GM18517 (cell line): Measurements from ENCODE around the gene SNRNP25.
"Not testable (repeated sequence)": the region's sequence is repeated elsewhere in the genome, so short reads cannot be mapped to it uniquely, and the experiment has no call there.

Experiments used
- ATAC-seq: cut with Tn5 transposase; IDR thresholded peaks from one replicate; pipeline ENCODE4 v1.9.1; 2021; ENCODE audit warnings: mild to moderate bottlenecking, moderate library complexity; ENCODE audit not compliant: unreplicated experiment

SNRNP25 gene

DNA sequence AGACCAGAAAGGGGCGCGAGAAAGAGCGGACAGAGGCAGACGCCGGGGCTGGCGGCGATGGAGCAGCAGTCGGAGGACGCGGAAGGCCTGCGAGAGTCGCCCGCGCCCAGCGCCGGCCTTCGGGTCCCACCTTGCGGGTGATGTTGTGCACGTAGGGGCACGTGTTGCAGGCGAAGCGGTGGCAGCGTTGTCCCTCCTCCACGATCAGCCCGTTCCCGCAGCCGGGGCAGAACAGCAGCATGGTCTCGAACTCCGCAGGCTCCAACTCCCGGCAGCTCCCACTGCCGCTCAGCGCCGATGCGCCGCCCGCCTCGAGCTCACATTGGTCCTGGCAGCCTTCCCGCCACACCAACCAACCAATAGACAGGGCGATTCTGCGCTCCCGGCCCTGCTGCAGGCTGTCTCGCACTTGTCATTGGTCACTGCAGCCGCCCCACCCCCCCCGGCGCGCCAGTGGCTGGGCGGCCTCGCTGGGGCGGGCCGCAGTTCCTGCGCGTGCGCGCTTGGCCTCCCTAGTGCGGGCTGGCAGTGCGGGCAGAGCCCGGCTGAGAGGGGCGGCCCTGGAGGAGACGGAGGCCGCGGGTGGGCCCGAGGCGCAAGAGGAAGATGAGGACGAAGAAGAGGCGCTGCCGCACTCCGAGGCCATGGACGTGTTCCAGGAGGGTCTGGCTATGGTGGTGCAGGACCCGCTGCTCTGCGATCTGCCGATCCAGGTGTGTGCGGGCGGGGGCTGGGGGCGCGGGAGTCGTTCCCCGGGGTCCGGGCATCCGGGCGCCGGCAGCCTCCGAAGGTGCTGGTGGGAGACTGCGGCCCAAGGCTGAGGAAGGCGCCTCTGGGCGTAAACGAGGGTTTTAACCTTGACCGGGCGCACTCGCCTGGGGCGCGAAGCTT is at the start of gene SNRNP25, which contains the start of gene POLR3K:
TSS of gene SNRNP25 (plus strand) at position 483 of the 891 bp plus-strand sequence. CDS start at position 672, 189 bp downstream.
TSS of gene POLR3K (minus strand) at position 263 of the 891 bp plus-strand sequence. CDS start at position 241, 22 bp downstream.
- ATAC-seq, result peak; percentile 90

DNA sequence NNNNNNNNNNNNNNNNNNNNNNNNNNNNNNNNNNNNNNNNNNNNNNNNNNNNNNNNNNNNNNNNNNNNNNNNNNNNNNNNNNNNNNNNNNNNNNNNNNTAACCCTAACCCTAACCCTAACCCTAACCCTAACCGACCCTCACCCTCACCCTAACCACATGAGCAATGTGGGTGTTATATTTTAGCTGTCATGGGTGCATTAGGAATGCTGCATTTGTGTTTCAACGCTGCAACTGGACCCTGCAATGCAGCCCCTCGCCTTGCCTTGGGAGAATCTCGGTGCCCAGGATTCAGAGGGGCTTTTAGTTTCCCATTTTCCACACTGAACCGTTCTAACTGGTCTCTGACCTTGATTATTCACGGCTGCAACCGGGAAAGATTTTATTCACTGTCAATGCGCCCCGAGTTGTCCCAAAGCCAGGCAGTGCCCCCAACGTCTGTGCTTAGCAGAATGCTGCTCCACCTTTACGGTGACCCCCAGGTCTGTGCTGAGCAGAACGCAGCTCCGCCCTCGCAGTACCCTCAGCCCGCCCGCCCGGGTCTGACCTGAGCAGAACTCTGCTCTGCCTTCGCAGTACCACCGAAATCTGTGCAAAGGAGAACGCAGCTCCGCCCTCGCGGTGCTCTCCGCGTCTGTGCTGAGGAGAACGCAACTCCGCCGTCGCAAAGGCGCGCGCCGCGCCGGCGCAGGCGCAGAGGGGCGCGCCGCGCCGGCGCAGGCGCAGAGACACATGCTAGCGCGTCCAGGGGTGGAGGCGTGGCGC is 43.5 kb upstream of the SNRNP25 start:
- no peak for ATAC-seq

DNA sequence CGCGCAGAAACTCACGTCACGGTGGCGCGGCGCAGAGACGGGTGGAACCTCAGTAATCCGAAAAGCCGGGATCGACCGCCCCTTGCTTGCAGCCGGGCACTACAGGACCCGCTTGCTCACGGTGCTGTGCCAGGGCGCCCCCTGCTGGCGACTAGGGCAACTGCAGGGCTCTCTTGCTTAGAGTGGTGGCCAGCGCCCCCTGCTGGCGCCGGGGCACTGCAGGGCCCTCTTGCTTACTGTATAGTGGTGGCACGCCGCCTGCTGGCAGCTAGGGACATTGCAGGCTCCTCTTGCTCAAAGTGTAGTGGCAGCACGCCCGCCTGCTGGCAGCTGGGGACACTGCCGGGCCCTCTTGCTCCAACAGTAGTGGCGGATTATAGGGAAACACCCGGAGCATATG is 42.9 kb upstream of the SNRNP25 start:
- ATAC-seq, result not testable (repeated sequence)

DNA sequence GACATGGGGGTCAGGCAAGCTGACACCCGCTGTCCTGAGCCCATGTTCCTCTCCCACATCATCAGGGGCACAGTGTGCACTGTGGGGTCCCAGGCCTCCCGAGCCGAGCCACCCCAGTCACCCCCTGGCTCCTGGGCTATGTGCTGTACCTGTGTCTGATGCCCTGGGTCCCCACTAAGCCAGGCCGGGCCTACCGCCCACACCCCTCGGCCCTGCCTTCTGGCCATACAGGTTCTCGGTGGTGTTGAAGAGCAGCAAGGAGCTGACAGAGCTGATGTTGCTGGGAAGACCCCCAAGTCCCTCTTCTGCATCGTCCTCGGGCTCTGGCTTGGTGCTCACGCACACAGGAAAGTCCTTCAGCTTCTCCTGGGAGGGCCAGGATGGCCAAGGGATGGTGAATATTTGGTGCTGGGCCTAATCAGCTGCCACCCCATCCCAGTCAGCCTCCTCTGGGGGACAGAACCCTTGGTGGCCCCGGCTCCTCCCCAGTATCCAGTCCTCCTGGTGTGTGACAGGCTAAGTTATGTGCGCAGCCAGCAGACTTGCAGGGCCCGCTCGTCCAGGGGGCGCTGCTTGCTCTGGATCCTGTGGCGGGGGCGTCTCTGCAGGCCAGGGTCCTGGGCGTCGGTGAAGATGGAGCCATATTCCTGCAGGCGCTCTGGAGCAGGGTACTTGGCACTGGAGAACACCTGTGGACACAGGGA is 36.4 kb upstream of the SNRNP25 start:
- not testable (repeated sequence) for ATAC-seq

DNA sequence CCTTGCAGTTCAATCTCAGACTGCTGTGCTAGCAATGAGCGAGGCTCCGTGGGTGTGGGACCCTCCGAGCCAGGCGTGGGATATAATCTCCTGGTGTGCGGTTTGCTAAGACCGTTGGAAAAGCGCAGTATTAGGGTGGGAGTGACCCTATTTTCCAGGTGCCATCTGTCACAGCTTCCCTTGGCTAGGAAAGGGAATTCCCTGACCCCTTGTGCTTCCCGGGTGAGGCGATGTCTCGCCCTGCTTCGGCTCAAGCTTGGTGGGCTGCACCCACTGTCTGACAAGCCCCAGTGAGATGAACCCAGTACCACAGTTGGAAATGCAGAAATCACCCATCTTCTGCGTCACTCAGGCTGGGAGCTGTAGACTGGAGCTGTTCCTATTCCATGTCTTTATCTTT is 32.7 kb upstream of the SNRNP25 start:
- not testable (repeated sequence) for ATAC-seq

DNA sequence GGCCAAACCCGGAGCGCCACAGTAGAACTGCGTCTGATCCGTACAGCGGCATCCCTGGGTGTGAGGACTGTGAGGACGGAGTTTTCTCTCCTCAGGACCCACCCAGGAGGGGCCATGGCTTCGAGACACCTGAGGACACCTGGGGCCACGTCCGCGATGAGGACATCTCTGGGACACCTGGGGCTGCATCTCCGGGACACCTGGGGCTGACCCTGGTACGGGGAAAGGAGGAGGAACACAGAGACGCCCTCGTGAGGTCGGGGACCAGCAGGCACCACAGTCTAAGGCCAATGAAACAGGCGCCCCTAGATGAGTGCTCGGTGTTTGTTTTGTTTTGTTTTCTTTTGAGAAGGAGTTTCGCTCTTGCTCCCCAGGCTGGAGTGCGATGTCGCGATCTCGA is 29.5 kb upstream of the SNRNP25 start:
- ATAC-seq, result not testable (repeated sequence)

DNA sequence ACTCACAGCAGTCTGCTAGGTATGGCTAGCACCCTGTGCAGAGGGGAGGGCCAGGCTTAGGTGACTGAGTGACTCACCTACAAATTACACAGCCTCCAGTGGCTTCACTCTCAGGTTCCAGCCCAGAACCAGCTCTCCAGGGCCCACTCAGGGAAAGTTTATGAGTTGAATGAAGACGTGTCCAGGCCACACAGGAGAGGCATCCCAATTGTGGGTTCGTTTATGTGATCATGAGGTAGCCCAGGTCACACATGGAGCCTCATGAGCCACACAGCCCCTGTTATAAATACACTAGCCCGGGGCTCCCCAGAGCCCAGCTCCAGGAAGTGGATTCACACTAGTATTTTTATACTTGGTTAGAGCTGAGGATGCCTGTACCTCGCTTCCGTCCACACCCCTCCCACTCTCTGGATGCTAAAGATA is 27.7 kb upstream of the SNRNP25 start:
- not testable (repeated sequence) for ATAC-seq

DNA sequence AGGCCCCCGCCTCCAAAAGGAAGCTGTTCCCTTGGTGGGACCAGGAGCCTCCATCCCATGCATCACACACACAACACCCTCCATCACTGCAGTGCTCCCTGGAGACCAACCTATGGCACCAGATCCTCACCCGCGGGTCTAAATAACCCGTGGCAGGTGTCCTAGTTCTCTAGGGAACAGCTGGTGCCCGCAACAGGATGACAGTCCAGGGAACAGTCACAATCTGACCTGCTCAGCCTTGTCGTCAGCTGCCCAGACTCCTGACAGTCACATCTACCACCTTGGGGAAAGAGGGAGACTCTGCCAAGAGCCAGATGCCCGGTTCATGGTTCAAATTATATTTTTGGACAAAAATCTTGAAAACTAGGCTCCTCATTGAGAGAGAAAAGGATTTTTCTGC is 23.0 kb upstream of the SNRNP25 start:
- ATAC-seq, result not testable (repeated sequence)

DNA sequence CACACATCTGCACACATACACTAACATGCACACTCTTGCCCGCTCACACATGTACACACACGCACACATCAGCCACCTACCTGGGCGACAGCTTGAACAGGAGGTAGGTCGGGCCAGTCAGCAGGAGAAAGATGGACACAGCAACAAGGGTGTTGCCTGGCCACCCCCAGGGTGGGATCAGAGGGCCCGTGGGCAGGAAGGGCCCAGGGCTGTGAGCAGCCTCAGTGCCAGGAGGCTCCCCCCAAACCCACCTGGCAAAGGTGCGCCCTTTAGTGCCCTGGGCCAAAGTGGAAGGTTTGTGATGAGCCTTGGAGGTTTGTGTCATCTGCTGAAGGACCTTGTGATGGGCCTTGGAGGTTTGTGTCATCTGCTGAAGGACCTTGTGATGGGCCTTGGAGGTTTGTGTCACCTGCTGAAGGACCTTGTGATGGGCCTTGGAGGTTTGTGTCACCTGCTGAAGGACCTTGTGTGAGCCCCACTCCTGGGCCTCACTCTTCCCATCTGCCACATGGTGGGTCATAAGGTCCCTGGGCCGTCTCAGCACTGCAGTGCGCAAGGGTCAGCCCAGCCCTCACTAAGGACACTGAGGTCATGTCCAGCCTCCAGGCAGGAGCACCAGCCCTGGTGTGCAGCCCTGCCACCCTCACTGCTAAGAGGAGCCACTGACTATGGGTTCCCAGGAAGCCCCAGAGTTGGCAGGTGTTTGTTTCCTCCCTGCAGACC is 20.3 kb upstream of the SNRNP25 start:
- not testable (repeated sequence) for ATAC-seq

DNA sequence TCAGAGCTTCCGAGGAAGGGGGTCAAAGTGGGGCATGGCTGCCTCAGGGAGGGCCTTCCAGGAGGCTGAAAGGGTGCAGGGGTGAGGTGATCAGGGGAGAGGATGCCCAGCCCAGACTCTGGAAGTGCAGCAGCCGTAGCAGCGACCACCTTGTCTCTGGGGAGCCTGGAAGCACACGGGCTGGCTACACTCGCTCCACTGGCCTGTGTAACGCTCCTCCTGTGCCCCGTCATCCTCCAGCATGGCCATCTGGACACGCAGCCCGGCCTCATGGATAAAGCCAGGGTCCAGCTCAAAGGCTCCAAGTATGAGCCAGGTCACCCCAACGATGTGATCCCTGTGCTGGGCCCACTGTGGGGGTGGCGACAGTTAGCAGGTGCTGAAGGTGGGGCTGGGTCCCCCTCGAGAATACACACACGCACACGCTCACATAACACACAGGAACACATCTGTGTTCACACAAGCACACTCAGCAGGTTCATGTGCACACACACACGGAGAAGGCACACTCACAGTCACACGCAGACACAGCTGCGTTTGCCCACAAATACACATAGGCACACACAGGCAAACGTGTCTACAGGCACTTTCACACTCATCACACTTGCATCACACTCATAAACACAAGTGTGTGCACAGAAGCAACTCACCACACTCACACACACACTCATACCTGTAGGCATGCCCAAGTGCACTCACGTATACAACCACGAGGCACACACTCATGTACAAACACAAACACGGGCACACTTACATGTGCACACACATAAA is 19.6 kb upstream of the SNRNP25 start:
- ATAC-seq, result no peak

DNA sequence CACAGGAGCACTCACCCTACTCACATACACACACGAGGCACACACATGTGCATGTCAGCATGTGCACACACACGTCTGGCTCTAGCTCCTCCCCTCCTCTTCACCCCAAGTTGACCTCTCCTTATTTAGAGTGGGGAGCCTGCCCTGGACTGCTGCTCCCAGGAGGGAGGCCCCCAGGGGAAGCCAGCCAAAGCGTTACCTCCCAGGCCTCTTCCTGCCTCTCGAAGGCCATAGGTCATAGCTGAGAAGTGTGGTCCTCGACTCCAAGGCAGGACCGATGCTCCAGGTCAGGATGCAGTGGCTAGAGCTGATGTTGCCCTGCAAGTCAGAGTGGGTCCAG is 19.0 kb upstream of the SNRNP25 start:
- no peak for ATAC-seq

DNA sequence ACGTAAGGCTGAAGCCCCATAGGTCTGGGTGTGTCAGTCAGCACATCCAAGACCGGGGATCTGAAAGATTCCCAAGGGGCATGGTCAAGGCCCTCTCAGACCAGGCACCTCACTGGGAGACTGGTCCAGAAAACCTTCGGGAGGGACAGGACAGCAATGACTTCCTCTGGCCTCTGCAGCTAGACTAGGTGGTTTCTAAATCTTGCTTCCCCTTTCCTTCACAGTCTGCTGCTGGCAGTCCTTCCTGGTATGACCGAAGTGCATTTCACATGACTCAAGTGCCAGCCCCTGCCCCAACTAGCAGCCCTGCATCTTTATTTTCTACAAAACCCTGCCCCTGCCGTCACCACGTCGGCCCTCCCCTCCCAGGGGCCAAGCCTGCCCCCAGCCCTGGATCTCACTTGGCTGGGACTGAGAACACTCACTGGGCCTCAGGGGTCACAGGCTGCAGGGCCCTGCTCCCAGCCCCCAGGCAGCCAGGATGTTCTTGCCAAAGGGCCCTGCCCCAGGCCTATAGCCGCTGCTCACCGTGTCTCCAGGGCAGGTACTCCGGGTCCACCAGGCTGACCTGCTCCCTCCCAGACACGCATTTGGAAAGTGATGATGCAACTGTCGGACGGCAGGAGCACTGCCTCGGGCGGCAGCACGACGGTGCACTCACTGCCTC is 18.5 kb upstream of the SNRNP25 start:
- ATAC-seq, result no peak

DNA sequence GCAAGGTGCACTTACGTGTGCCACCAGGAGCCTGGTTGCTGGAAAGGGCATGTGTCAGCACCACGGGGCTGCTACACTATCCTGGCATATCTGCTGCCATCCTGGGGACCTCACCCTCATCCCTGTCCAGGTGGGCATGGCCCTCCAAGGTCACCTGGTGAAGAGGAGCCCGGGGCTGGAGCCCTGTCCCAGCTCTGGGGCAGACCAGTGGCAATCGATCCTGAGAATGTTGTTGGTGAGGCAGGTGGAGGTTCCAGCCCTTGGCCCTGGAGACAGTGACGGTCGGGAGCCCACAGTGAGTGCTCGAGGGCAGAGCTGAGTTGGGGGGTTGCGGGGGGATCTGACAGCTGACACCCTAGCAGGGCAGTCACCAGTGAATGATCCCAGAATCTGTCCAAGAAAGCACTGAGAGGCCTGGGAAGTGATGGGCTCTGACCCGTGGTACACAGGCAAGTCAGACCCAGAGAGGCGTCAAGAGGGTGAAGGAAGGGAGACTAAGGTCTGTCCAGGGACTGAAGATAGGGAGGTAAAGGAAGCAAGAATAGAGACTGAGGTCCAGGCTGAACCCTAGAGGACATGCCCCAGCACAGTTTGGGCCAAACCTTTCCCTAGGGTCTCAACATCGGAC is 17.8 kb upstream of the SNRNP25 start:
- ATAC-seq, result no peak

DNA sequence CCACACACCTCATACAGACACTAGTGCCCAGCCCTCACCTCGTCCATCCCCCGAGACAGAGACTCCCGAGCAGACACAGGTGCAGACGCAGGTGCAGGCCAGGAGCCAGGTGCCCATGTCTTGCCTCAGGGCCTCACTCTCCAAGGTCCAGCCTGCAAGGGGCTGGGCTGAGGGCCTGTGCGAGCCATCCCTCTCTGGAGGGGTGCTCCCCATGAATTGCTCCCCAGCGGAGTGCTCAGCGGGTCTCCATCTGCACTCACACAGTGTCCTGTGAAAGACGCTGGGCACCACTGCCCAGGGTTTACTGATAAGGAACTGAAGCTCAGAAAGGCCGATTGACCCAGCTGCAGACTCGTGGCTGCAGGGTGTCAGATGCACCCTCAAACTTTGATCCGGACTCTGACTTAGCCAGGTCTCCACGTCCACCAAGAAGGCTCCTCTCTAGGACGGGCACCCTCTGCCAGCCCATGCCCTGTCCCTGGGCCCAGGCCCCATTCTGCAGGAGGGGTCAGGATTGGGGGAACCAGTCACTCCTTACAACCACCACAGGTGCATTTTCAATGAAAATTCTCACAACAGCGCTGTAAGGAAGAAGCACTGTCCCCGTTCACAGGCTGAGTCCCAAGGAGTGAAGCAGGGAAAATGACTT is 17.2 kb upstream of the SNRNP25 start:
- ATAC-seq, result no peak

DNA sequence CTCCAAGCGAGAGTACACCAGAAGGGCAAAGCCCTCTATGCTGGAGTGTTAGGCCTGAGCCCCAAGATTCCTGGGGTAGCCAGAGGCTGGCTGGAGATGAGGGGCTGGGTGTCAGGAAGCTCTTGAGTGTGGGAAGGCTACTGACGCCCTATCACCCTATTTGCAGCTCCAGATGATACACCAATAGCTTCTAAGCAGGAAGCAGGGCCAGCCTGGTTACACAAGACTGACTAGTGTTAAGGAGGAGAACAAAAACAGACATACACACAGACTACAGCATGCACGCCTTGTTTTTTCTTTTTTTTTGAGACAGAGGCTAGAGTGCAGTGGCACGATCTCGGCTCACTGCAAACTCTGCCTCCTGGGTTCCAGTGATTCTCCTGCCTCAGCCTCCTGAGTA is 16.1 kb upstream of the SNRNP25 start:
- no peak for ATAC-seq

DNA sequence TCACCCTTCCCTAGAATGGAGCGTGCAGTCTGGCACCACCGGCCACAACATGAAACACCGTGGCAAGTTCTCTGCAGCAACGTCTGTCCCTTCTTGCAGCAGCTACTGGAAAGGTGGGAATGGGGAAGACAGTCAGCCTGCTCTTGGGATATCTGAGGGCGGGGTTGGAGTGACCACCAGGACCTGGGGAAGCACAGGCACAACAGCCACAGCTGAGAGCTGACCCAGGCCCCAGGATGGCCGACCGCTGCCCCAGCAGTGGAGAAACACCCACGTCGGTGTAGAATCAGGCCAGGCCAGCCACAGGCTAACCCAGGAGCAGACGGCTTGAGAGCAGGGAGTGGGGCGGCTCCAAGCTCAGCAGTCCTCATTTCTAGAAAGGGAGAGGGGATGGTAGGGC is 15.4 kb upstream of the SNRNP25 start:
- ATAC-seq, result not testable (repeated sequence)

DNA sequence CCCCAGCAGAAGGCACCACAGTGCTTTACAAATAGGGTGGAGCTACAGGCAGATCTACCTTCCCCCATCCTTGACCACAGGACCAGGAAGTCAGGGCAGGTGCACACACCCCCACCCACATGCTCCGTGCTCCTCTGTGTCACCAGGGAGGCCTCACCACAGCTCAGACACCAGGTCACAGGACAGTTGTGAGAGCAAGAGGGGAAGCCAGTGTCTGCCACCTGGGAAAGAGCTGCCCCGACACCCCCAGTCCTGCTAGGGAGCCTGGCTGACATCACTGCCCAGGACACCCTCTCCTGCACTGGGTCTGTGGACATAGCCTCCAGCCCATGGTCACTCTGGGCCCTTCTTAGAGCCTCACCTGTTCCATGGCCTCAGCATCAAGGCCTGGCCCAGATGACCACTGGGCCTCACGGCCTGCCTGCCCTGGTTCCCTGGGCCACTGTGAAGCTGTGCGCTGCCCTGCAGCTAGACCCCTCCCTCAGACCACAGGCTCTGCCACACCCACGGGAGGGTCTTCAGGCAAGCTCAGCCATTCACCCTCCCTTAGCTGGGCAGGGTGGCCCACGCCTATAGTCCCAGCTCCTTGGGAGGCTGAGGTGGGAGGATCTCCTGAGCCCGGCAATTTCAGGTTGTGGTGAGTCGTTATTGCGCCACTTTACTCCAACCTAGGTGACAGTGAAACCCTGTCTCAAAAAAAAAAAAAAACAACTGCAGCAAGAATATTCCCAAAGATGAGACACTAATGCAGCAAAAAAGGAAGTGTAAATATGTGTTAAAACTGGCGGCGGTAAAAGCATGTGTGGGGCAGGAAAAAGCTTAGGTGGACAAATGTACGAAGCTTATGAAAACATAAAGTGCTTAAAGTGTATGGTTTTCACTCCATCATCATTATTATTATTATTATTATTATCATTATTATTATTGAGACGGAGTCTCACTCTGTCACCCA is 14.4 kb upstream of the SNRNP25 start:
- peak; percentile 83 for ATAC-seq
